H1 (cell line): ENCODE results near the gene ZYG11B. TPM values are rescaled to one million over a fixed set of nuclear protein-coding genes. Genes with fewer than 3 reads are reported as not detected.

Source experiments
- BCL11A ChIP-seq, 2 experiments: IDR thresholded peaks; one replicate each; pipeline ENCODE4 v1.6.1; 2011; ENCODE audit warnings: low read depth in 2 of 2, low read length in 2 of 2, mild to moderate bottlenecking in 2 of 2
- BRCA1 ChIP-seq: IDR thresholded peaks from 2 replicates; pipeline ENCODE4 v1.6.1; 2012; ENCODE audit warnings: low read depth, low read length, improper control_type of control experiment
- EGR1 ChIP-seq: IDR thresholded peaks from 2 replicates; pipeline ENCODE4 v1.6.1; 2011; ENCODE audit warnings: low read depth, low read length, borderline replicate concordance
- SIN3A ChIP-seq, 2 experiments: IDR thresholded peaks in 1 of 2; conservative IDR thresholded peaks in 1 of 2; 2 replicates each; pipeline ENCODE4 v1.6.1; 2011 to 2012; ENCODE audit warnings: low read length in 2 of 2, improper control_type of control experiment in 1 of 2, low read depth in 1 of 2, mild to moderate bottlenecking in 1 of 2
- SP4 ChIP-seq: IDR thresholded peaks from 2 replicates; pipeline ENCODE4 v1.6.1; 2012; ENCODE audit warnings: low read length, inconsistent platforms
- TAF7 ChIP-seq: optimal IDR thresholded peaks from 2 replicates; pipeline ENCODE3; 2011; ENCODE audit warnings: low read depth, mild to moderate bottlenecking, inconsistent platforms, low read length, moderate library complexity, borderline replicate concordance
- TBP ChIP-seq: IDR thresholded peaks from 2 replicates; pipeline ENCODE4 v1.6.1; 2011; ENCODE audit warnings: low read depth, low read length, improper control_type of control experiment
- polyA plus RNA-seq, 7 experiments: library from polyadenylated mRNA; depleted of rRNA in 3 of 7; stranded (reverse) in 5 of 7; unstranded in 2 of 7; fragments of >200 nt in 5 of 7; fragments of 200-250 nt in 2 of 7; gene quantifications; 1 replicate in 5 of 7; 2 replicates in 1 of 7; 4 replicates in 1 of 7; pipeline versions ENCODE4 v1.2.1 to v1.2.3, GENCODE V29; 2011 to 2013; ENCODE audit warnings: missing spikeins in 2 of 7, mixed read lengths in 2 of 7
- total RNA-seq: library from RNA; stranded (reverse); fragmentation: NEBNext Ultra II Directional; extraction: Animal tissue kit (Norgen Biotek cat#: 25700); gene quantifications from 2 replicates; pipeline ENCODE4 v1.2.1, GENCODE V29; 2021

Gene ZYG11B
- total and polyA plus RNA-seq, 2 of the 8 experiments (the other 6 are each of a cell fraction or from before 2014, with no cell fraction given) = 4.4 to 20.9 TPM

DNA sequence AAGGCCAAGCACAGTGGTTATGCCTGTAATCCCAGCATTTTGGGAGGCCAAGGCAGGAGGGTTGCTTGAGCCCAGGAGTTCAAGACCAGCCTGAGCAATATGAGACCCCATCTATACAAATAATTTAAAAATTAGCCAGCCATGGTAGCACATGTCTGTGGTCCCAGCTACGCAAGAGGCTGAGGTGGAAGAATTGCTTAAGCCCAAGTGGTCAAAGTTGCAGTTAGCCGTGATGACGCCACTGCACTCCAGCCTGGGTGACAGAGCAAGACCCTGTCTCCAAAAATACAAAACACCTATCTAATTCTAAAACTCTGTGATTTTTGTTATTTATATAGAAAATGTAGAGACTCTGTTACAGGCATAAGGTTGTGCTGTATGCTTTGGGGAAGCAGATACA, 72.1 kb downstream of the ZYG11B start (continued):
- no peak for TF ChIP-seq TAF7
- TF ChIP-seq SIN3A (conservative IDR thresholded peaks at IDR 0.05 in 1 of 2, IDR thresholded peaks at IDR 0.05 in 1 of 2; ENCODE audit: low read depth in 1 of 2, low read length in 2 of 2) = no peak
- TF ChIP-seq EGR1 = no peak
- no peak for TF ChIP-seq BRCA1
- TF ChIP-seq TBP = no peak
- no peak for TF ChIP-seq SP4
- no peak for TF ChIP-seq BCL11A (IDR thresholded peaks at IDR 0.05; ENCODE audit: low read depth in 2 of 2, low read length in 2 of 2)
